ENCODE measurements around the gene ARID1A. TPM values are rescaled to one million over a fixed set of nuclear protein-coding genes. Genes with fewer than 3 reads are reported as not detected.

The ARID1A gene
- total and polyA plus RNA-seq, 2 of the 8 experiments (the other 6 are each of a cell fraction or from before 2014, with no cell fraction given) = 52.1 to 103 TPM

GRCh38 chr1:26789612-26789865 lies 93.7 kb downstream of the ARID1A start:
- Histone ChIP-seq H3K27me3 (replicated peaks in 1 of 4; ENCODE audit: control insufficient read depth in 3 of 4, extremely low read depth in 1 of 4, insufficient read depth in 3 of 4, low read length in 3 of 4) (no peaks in the 10 kb centered on the region), H3K4me1 (replicated peaks in 1 of 4; ENCODE audit: control insufficient read depth in 3 of 4, insufficient read depth in 4 of 4, low read length in 3 of 4) (peaks cover 3 to 18% (median 12%) of the 10 kb centered on the region in 4 experiments; a peak in 6 of 7 replicates), H4K91ac (replicated peaks; ENCODE audit: insufficient read length, low read length) (no peak overlapping the region), H3K9ac (replicated peaks in 1 of 4; ENCODE audit: extremely low read depth in 1 of 4, low read depth in 3 of 4, low read length in 3 of 4) (no peak overlapping the region), H2AFZ (ENCODE audit: low read length) (no peak overlapping the region), H3K14ac (ENCODE audit: insufficient read length) (no peak overlapping the region), H2BK120ac (replicated peaks; ENCODE audit: low read depth, low read length) (no peak overlapping the region), H2BK15ac (ENCODE audit: low read length) (no peak overlapping the region), H3K9me3 (ENCODE audit: insufficient read depth in 2 of 2, low read depth in 1 of 2, low read length in 1 of 2) (no peaks in the 10 kb centered on the region), H2BK12ac (ENCODE audit: low read depth, low read length) (no peak overlapping the region), H3K56ac (replicated peaks; ENCODE audit: insufficient read length, low read depth, low read length) (no peak overlapping the region), H3K79me1 (ENCODE audit: low read depth, low read length) (no peaks in the 10 kb centered on the region), H3K4me2 (ENCODE audit: insufficient read depth in 1 of 2, low read depth in 2 of 2, low read length in 2 of 2) (no peak overlapping the region; a peak in 1 of 4 replicates), H3K4ac (replicated peaks; ENCODE audit: insufficient read length, low read depth, low read length) (no peak overlapping the region), H3K27ac (ENCODE audit: low read depth, low read length) (no peak overlapping the region), H3K23ac (ENCODE audit: insufficient read length) (no peak overlapping the region), H2BK20ac (ENCODE audit: low read length) (no peak overlapping the region), H2BK5ac (ENCODE audit: low read depth, low read length) (no peak overlapping the region), H3K79me2 (ENCODE audit: control insufficient read depth in 1 of 2, insufficient read depth in 2 of 2, low read length in 2 of 2) (no peaks in the 10 kb centered on the region), H2AK5ac (ENCODE audit: low read depth, low read length) (no peak overlapping the region), H3K23me2 (ENCODE audit: low read depth, low read length) (peaks cover 14% of the 10 kb centered on the region), H4K8ac (ENCODE audit: extremely low read depth, insufficient read depth, low read length) (no peak overlapping the region), H3K36me3 (ENCODE audit: control insufficient read depth in 2 of 4, insufficient read depth in 4 of 4, low read length in 3 of 4) (peaks cover 0 to 4% (median 3%) of the 10 kb centered on the region in 4 experiments; a peak in 5 of 8 replicates), H3K18ac (ENCODE audit: extremely low read depth, low read length) (no peak overlapping the region), H3K4me3 (ENCODE audit: extremely low read depth in 1 of 4, insufficient read depth in 2 of 4, low read depth in 3 of 4, low read length in 4 of 4) (no peak overlapping the region), H4K20me1 (replicated peaks in 1 of 2; ENCODE audit: control insufficient read depth in 1 of 2, insufficient read depth in 2 of 2, low read length in 2 of 2) (no peaks in the 10 kb centered on the region), H4K5ac (ENCODE audit: insufficient read length, low read depth, low read length) (no peak overlapping the region)
- no peak for FAIRE-seq
- TF ChIP-seq POLR2AphosphoS5 (IDR thresholded peaks at IDR 0.05; ENCODE audit: low read depth, low read length) (no peak), EGR1 (IDR thresholded peaks at IDR 0.05; ENCODE audit: borderline replicate concordance, low read depth, low read length) (no peak), SIRT6 (IDR thresholded peaks at IDR 0.05; ENCODE audit: low read length) (no peak)
- 72% methylated on average over 3 of the region's 3 CpGs; no CpG with 5 or more reads in 1 of the 2 experiments for WGBS, 2 experiments (ENCODE audit: extremely low coverage in 1 of 2, insufficient coverage in 1 of 2, insufficient read length in 1 of 2, insufficient replicate concordance in 2 of 2, low coverage in 1 of 2, low lambda C conversion rate in 2 of 2, missing lambda C conversion rate in 1 of 2)
- CTCF ChIA-PET (ENCODE audit: partially characterized antibody) = interaction anchor here (0.7 to 6.9 kb wide), 26 partner anchors 10 to 251 kb away, joined by 3 to 121 read pairs (median 8); no protein-coding TSS in a partner anchor
- DNase-seq (ENCODE audit: low read depth in 1 of 2, low spot score in 2 of 2) = no peak
- POLR2A ChIA-PET (ENCODE audit: partially characterized antibody) = interaction anchor here (0.8 kb wide), 1 partner anchor 112 kb away, joined by 3 read pairs; no protein-coding TSS in a partner anchor

Data from H1 (cell line).